Measurements from ENCODE around the gene CAMTA1.

Gene CAMTA1

DNA sequence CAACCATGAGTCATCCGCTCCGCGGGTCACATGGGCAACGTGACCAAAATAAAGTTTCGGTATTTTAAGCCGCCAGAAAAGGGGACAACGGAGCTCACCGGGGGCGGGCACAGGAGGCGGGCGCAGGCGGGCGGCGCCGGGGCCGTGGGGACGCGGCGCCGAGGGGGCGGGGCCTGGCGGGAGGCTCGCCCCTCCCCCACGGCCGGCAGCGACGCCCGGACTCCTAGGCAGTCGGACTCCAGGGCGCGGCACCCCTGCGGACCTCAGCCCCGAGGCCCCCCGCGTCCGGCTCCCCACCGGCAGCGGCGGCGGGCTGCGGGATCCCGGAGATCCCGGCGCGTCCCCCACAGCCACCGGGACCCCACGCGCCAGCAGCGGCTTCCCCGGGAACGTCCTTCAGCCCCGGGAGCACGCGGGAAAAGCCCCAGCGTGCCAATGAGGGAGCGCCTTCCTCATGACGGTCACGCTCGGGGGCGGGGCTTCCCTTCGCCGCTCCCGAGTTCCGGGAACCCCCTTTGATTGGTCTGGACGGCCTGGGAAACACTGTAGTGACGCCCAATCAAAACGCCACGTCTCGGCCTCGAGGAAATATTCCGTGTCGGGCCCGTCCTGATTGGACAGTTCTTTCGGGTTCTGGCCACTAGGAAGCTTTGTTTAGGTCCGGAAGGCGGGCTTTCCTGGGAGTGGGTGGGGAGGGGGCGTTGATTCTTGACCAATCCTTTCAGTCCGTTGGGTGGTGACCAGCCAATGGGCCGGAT, 515 bp upstream of the CAMTA1 start:
- peaks cover 5 to 6% of the 10 kb centered on the region in 2 experiments for H3K4me1 ChIP-seq (ENCODE audit: control insufficient read depth in 1 of 2, insufficient read depth in 2 of 2, low read length in 2 of 2)
- peak overlapping the region; percentile 89 for H4K8ac ChIP-seq (ENCODE audit: low read depth, low read length)
- peak overlapping the region; percentile 87 for H4K91ac ChIP-seq (ENCODE audit: low read depth, low read length)
- H3K23ac ChIP-seq (ENCODE audit: low read length), result no peak overlapping the region
- peak overlapping the region; percentile 75 for H3K9ac ChIP-seq (ENCODE audit: low read length)
- H2BK5ac ChIP-seq (ENCODE audit: low read depth, low read length, poor library complexity), result peak overlapping the region; percentile 94
- peak overlapping the region; percentile 73 for H3K4me2 ChIP-seq (ENCODE audit: low read length)
- peak overlapping the region; percentile 80 for H2AFZ ChIP-seq (ENCODE audit: insufficient read depth, low read length, poor library complexity)
- no peak overlapping the region for H3K4ac ChIP-seq (ENCODE audit: low read depth, low read length)
- H3K4me3 ChIP-seq (ENCODE audit: low read depth, low read length), result peak overlapping the region; percentile 92
- no peak overlapping the region for H2BK12ac ChIP-seq (ENCODE audit: low read length)
- DNase-seq, result peak; percentile 100
- H2AK5ac ChIP-seq (ENCODE audit: low read length), result no peak overlapping the region
- no peak overlapping the region for H4K12ac ChIP-seq (ENCODE audit: low read depth, low read length)
- peaks cover 12% of the 10 kb centered on the region for H3K79me1 ChIP-seq (ENCODE audit: low read length)
- peak overlapping the region; percentile 92 for H2BK120ac ChIP-seq (ENCODE audit: insufficient read depth, low read length, poor library complexity)
- H3K79me2 ChIP-seq (ENCODE audit: control insufficient read depth, insufficient read depth, low read length, poor library complexity), result peaks cover 10% of the 10 kb centered on the region
- whole genome bisulfite sequencing (ENCODE audit: extremely low coverage, insufficient coverage, insufficient read length), result no CpG with 5 or more reads among the region's 79 CpGs
- peaks cover 2% of the 10 kb centered on the region for H3K27me3 ChIP-seq (ENCODE audit: insufficient read depth, low read length)
- H3K36me3 ChIP-seq (ENCODE audit: control insufficient read depth in 1 of 2, insufficient read depth in 2 of 2, low read length in 2 of 2), result no peaks in the 10 kb centered on the region
- no peaks in the 10 kb centered on the region for H3K9me3 ChIP-seq (ENCODE audit: insufficient read depth, low read depth, low read length)
- peak overlapping the region; percentile 76 for H3K14ac ChIP-seq (ENCODE audit: low read length)
- H3K18ac ChIP-seq (ENCODE audit: low read length), result no peak overlapping the region
- peak overlapping the region; percentile 93 for H3K27ac ChIP-seq (ENCODE audit: low read depth, low read length)

- Histone ChIP-seq H3K79me1 (ENCODE audit: low read length) (peaks cover 12% of the 10 kb centered on the region), H3K18ac (ENCODE audit: low read length) (peak overlapping the region; percentile 7), H2BK120ac (ENCODE audit: insufficient read depth, low read length, poor library complexity) (peak overlapping the region; percentile 7), H3K4me1 (ENCODE audit: control insufficient read depth in 1 of 2, insufficient read depth in 2 of 2, low read length in 2 of 2) (peaks cover 5 to 6% of the 10 kb centered on the region in 2 experiments), H3K36me3 (ENCODE audit: control insufficient read depth in 1 of 2, insufficient read depth in 2 of 2, low read length in 2 of 2) (no peaks in the 10 kb centered on the region), H3K9ac (ENCODE audit: low read length) (peak overlapping the region; percentile 74), H2BK12ac (ENCODE audit: low read length) (no peak overlapping the region), H3K4ac (ENCODE audit: low read depth, low read length) (peak overlapping the region; percentile 65), H3K4me3 (ENCODE audit: low read depth, low read length) (peak overlapping the region; percentile 96), H3K9me3 (ENCODE audit: insufficient read depth, low read depth, low read length) (no peaks in the 10 kb centered on the region), H4K91ac (ENCODE audit: low read depth, low read length) (no peak overlapping the region), H3K4me2 (ENCODE audit: low read length) (peak overlapping the region; percentile 75), H4K8ac (ENCODE audit: low read depth, low read length) (peak overlapping the region; percentile 4), H3K27ac (ENCODE audit: low read depth, low read length) (no peak overlapping the region), H4K12ac (ENCODE audit: low read depth, low read length) (no peak overlapping the region), H3K27me3 (ENCODE audit: insufficient read depth, low read length) (peaks cover 2% of the 10 kb centered on the region), H3K79me2 (ENCODE audit: control insufficient read depth, insufficient read depth, low read length, poor library complexity) (peaks cover 11% of the 10 kb centered on the region), H2BK5ac (ENCODE audit: low read depth, low read length, poor library complexity) (peak overlapping the region; percentile 8), H2AK5ac (ENCODE audit: low read length) (no peak overlapping the region), H2AFZ (ENCODE audit: insufficient read depth, low read length, poor library complexity) (no peak overlapping the region), H3K23ac (ENCODE audit: low read length) (no peak overlapping the region), H3K14ac (ENCODE audit: low read length) (no peak overlapping the region)
- peak in 1 of 2 donors; percentile 34 for DNase-seq
- no CpG with 5 or more reads among the region's 78 CpGs for WGBS (ENCODE audit: extremely low coverage, insufficient coverage, insufficient read length)
These were observed 663 bp downstream of the CAMTA1 start for GRCh38 chr1:6785728-6786505.

- Histone ChIP-seq H3K9ac (ENCODE audit: low read length) (no peak overlapping the region), H3K4me3 (ENCODE audit: low read depth, low read length) (no peak overlapping the region), H2AFZ (ENCODE audit: insufficient read depth, low read length, poor library complexity) (no peak overlapping the region), H3K14ac (ENCODE audit: low read length) (no peak overlapping the region), H3K27ac (ENCODE audit: low read depth, low read length) (no peak overlapping the region), H3K79me1 (ENCODE audit: low read length) (peaks cover 12% of the 10 kb centered on the region), H2BK5ac (ENCODE audit: low read depth, low read length, poor library complexity) (no peak overlapping the region), H4K12ac (ENCODE audit: low read depth, low read length) (no peak overlapping the region), H3K4me1 (ENCODE audit: control insufficient read depth in 1 of 2, insufficient read depth in 2 of 2, low read length in 2 of 2) (peaks cover 5 to 6% of the 10 kb centered on the region in 2 experiments), H3K36me3 (ENCODE audit: control insufficient read depth in 1 of 2, insufficient read depth in 2 of 2, low read length in 2 of 2) (peaks cover 0 to 3% of the 10 kb centered on the region in 2 experiments), H3K4ac (ENCODE audit: low read depth, low read length) (peak overlapping the region; percentile 15), H2AK5ac (ENCODE audit: low read length) (no peak overlapping the region), H3K79me2 (ENCODE audit: control insufficient read depth, insufficient read depth, low read length, poor library complexity) (peaks cover 11% of the 10 kb centered on the region), H3K23ac (ENCODE audit: low read length) (no peak overlapping the region), H4K8ac (ENCODE audit: low read depth, low read length) (no peak overlapping the region), H3K4me2 (ENCODE audit: low read length) (no peak overlapping the region), H2BK12ac (ENCODE audit: low read length) (no peak overlapping the region), H3K27me3 (ENCODE audit: insufficient read depth, low read length) (peaks cover 2% of the 10 kb centered on the region), H3K18ac (ENCODE audit: low read length) (no peak overlapping the region), H4K91ac (ENCODE audit: low read depth, low read length) (no peak overlapping the region), H2BK120ac (ENCODE audit: insufficient read depth, low read length, poor library complexity) (no peak overlapping the region), H3K9me3 (ENCODE audit: insufficient read depth, low read depth, low read length) (no peaks in the 10 kb centered on the region)
- no CpG with 5 or more reads among the region's 2 CpGs for WGBS (ENCODE audit: extremely low coverage, insufficient coverage, insufficient read length)
- no peak for DNase-seq
These were observed 3.7 kb downstream of the CAMTA1 start for GRCh38 chr1:6788946-6789345.

GRCh38 chr1:6790146-6790545, 4.9 kb downstream of the CAMTA1 start:
- H2BK12ac ChIP-seq (ENCODE audit: low read length), result no peak overlapping the region
- no peak overlapping the region for H3K23ac ChIP-seq (ENCODE audit: low read length)
- H3K18ac ChIP-seq (ENCODE audit: low read length), result no peak overlapping the region
- peaks cover 0 to 4% of the 10 kb centered on the region in 2 experiments for H3K36me3 ChIP-seq (ENCODE audit: control insufficient read depth in 1 of 2, insufficient read depth in 2 of 2, low read length in 2 of 2)
- H4K8ac ChIP-seq (ENCODE audit: low read depth, low read length), result no peak overlapping the region
- H3K79me2 ChIP-seq (ENCODE audit: control insufficient read depth, insufficient read depth, low read length, poor library complexity), result peaks cover 10% of the 10 kb centered on the region
- no peak overlapping the region for H3K4me3 ChIP-seq (ENCODE audit: low read depth, low read length)
- H2BK120ac ChIP-seq (ENCODE audit: insufficient read depth, low read length, poor library complexity), result no peak overlapping the region
- H4K91ac ChIP-seq (ENCODE audit: low read depth, low read length), result no peak overlapping the region
- H3K4me1 ChIP-seq (ENCODE audit: control insufficient read depth in 1 of 2, insufficient read depth in 2 of 2, low read length in 2 of 2), result peaks cover 5 to 6% of the 10 kb centered on the region in 2 experiments
- H3K79me1 ChIP-seq (ENCODE audit: low read length), result peaks cover 5% of the 10 kb centered on the region
- H4K12ac ChIP-seq (ENCODE audit: low read depth, low read length), result no peak overlapping the region
- H3K4me2 ChIP-seq (ENCODE audit: low read length), result no peak overlapping the region
- H3K14ac ChIP-seq (ENCODE audit: low read length), result no peak overlapping the region
- H2BK5ac ChIP-seq (ENCODE audit: low read depth, low read length, poor library complexity), result no peak overlapping the region
- no peak overlapping the region for H3K27ac ChIP-seq (ENCODE audit: low read depth, low read length)
- H2AK5ac ChIP-seq (ENCODE audit: low read length), result no peak overlapping the region
- peaks cover 2% of the 10 kb centered on the region for H3K27me3 ChIP-seq (ENCODE audit: insufficient read depth, low read length)
- no CpG with 5 or more reads among the region's 2 CpGs for WGBS (ENCODE audit: extremely low coverage, insufficient coverage, insufficient read length)
- no peaks in the 10 kb centered on the region for H3K9me3 ChIP-seq (ENCODE audit: insufficient read depth, low read depth, low read length)
- H3K4ac ChIP-seq (ENCODE audit: low read depth, low read length), result no peak overlapping the region
- DNase-seq, result no peak
- no peak overlapping the region for H3K9ac ChIP-seq (ENCODE audit: low read length)
- no peak overlapping the region for H2AFZ ChIP-seq (ENCODE audit: insufficient read depth, low read length, poor library complexity)
